CD4-positive, alpha-beta T cell (primary cell): ENCODE results near the gene CGB8. TPM values are rescaled to one million over a fixed set of nuclear protein-coding genes. Genes with fewer than 3 reads are reported as not detected.

Experiments used
- ATAC-seq: fragments of 200-7000 bp; cut with Tn5 transposase; one replicate; pipeline ENCODE4 v1.10.0; 2022; ENCODE audit warnings: mild to moderate bottlenecking; ENCODE audit not compliant: poor library complexity
- CTCF ChIA-PET: fragments of 350-600 bp; sonication (Branson Sonifier 250); formaldehyde crosslinking; loops from one replicate; lab custom pipeline; 2021; ENCODE audit warnings: antibody characterized with exemption, inconsistent platforms; lab: Charles Lee
- POLR2A ChIA-PET: fragments of 350-600 bp; sonication (Branson Sonifier 250); formaldehyde crosslinking; loops from one replicate; lab custom pipeline; 2021; ENCODE audit warnings: antibody characterized with exemption, inconsistent platforms; lab: Charles Lee
- DNase-seq, 14 experiments: peaks; one replicate each; pipeline ENCODE4 v3.0.0-alpha.2; 2013 to 2020; ENCODE audit warnings: mixed read lengths in 2 of 14
- H3K27ac ChIP-seq, 2 donors: one replicate each; pipeline versions ENCODE4 v1.5.1 to v1.7.0; 2013; ENCODE audit warnings: low read length in 2 of 2, low read depth in 1 of 2, mild to moderate bottlenecking in 1 of 2
- H3K27me3 ChIP-seq, 2 experiments: 1 replicate in 1 of 2; 2 replicates in 1 of 2; pipeline versions ENCODE4 v1.6.1 to v1.7.0; 2013; ENCODE audit warnings: low read length in 2 of 2, control low read depth in 1 of 2, mild to moderate bottlenecking in 1 of 2, moderate library complexity in 1 of 2; ENCODE audit not compliant: insufficient read depth in 2 of 2, control insufficient read depth in 1 of 2
- H3K36me3 ChIP-seq: one replicate; pipeline ENCODE4 v1.6.1; 2013; ENCODE audit warnings: low read length, control low read depth; ENCODE audit not compliant: insufficient read depth
- H3K4me1 ChIP-seq: one replicate; pipeline ENCODE4 v1.6.1; 2013; ENCODE audit warnings: low read length, control low read depth; ENCODE audit not compliant: insufficient read depth
- H3K4me3 ChIP-seq: one replicate; pipeline ENCODE4 v1.5.1; 2013; ENCODE audit warnings: mild to moderate bottlenecking, low read length, moderate library complexity
- H3K9me3 ChIP-seq, 2 experiments: 1 replicate in 1 of 2; 2 replicates in 1 of 2; pipeline versions ENCODE4 v1.6.1 to v1.7.0; 2013; ENCODE audit warnings: low read length in 2 of 2, mild to moderate bottlenecking in 2 of 2, control low read depth in 1 of 2, moderate library complexity in 1 of 2; ENCODE audit not compliant: control insufficient read depth in 1 of 2, insufficient read depth in 1 of 2
- H3K27ac Mint-ChIP-seq: one replicate; pipeline ENCODE4 v1.8.0; 2020; ENCODE audit warnings: mixed read lengths
- H3K27me3 Mint-ChIP-seq: one replicate; pipeline ENCODE4 v1.8.0; 2021; ENCODE audit warnings: mixed read lengths
- H3K36me3 Mint-ChIP-seq: one replicate; pipeline ENCODE4 v1.8.0; 2021; ENCODE audit warnings: low read depth, mixed read lengths
- H3K4me1 Mint-ChIP-seq: one replicate; pipeline ENCODE4 v1.8.0; 2021; ENCODE audit warnings: low read depth, mixed read lengths
- H3K4me3 Mint-ChIP-seq: one replicate; pipeline ENCODE4 v1.8.0; 2020; ENCODE audit warnings: mild to moderate bottlenecking, mixed read lengths
- H3K9me3 Mint-ChIP-seq: one replicate; pipeline ENCODE4 v1.8.0; 2020; ENCODE audit warnings: mixed read lengths
- intact Hi-C, 2 experiments: fragments of 100-400 bp; cut with DNase I in 1 of 2; cut with micrococcal nuclease in 1 of 2; formaldehyde crosslinking; loops; one replicate each; pipeline versions ENCODE4 v1.15.1 to v1.9.0; 2023 to 2025; cut with DNase I, micrococcal nuclease
- microRNA-seq: library from miRNA; unstranded; fragments of <30 nt; microRNA quantifications from one replicate; pipeline ENCODE4 v1.2.0, GENCODE V29; 2021; ENCODE audit warnings: borderline microRNAs expressed, borderline replicate concordance
- total RNA-seq, 174 experiments: library from RNA in 2 of 174; stranded (reverse) in 2 of 174; gene quantifications; one replicate each; pipeline ENCODE4 v1.2.3 and lab custom pipeline; 2021 to 2026
- TF ChIP-seq, protein P1 (sequence below): fragments of 200-600 bp; IDR thresholded peaks from one replicate; pipeline ENCODE4 v1.8.0; 2022; ENCODE audit warnings: antibody characterized with exemption, mild to moderate bottlenecking

CGB8 gene
- total RNA-seq, 2 experiments from 2014 or later, result not detected

DNA sequence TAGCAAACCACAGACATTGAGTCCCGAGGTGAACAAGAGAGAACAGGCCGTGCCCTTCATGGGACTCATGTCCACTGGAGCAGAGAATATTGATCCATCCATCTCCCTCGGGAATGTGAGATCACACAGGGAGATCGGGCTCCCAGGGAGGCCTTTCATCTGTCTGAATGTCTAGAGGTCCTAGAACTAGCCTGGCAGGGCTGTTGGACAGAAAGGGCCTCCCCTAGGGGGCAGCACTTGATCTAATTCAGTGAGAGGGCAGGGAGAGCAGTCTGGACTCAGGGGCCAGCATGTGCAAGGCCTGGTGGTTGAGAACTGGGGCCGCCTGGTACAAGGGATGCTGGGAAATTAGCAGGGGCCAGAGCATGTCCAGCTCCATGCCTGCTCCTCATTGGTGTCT is 50.9 kb downstream of the CGB8 start:
- POLR2A ChIA-PET, result no interaction called here
- Histone ChIP-seq H3K4me3 (no peak overlapping the region), H3K36me3 (peaks cover 2% of the 10 kb centered on the region), H3K27ac (no peak overlapping the region), H3K4me1 (peaks cover 23% of the 10 kb centered on the region), H3K27me3 (no peaks in the 10 kb centered on the region), H3K9me3 (no peaks in the 10 kb centered on the region)
- Mint-ChIP-seq H3K27me3 (no peaks in the 10 kb centered on the region), H3K27ac (no peak overlapping the region), H3K4me3 (no peak overlapping the region), H3K4me1 (peaks cover 35% of the 10 kb centered on the region), H3K9me3 (no peaks in the 10 kb centered on the region), H3K36me3 (peaks cover 18% of the 10 kb centered on the region)
- intact Hi-C loops, result loop anchor here in 1 of 2 experiments (5.0 to 10.0 kb wide), 4 partner anchors 84 to 633 kb away; partner anchors contain the start of genes SLC17A7, SYNGR4 and TMEM143
- DNase-seq, result peak in 12 of 14 experiments; percentile 22 to 66 (median 42)
- TF ChIP-seq, protein P1, sequence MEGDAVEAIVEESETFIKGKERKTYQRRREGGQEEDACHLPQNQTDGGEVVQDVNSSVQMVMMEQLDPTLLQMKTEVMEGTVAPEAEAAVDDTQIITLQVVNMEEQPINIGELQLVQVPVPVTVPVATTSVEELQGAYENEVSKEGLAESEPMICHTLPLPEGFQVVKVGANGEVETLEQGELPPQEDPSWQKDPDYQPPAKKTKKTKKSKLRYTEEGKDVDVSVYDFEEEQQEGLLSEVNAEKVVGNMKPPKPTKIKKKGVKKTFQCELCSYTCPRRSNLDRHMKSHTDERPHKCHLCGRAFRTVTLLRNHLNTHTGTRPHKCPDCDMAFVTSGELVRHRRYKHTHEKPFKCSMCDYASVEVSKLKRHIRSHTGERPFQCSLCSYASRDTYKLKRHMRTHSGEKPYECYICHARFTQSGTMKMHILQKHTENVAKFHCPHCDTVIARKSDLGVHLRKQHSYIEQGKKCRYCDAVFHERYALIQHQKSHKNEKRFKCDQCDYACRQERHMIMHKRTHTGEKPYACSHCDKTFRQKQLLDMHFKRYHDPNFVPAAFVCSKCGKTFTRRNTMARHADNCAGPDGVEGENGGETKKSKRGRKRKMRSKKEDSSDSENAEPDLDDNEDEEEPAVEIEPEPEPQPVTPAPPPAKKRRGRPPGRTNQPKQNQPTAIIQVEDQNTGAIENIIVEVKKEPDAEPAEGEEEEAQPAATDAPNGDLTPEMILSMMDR, result peak; percentile 33
- CTCF ChIA-PET, result interaction anchor here (1.6 kb wide), 1 partner anchor 109 kb away, joined by 5 read pairs; no protein-coding TSS in a partner anchor
- ATAC-seq, result no peak

Small RNAs within 50 kb of the gene (microRNA-seq; reads per million reads assigned to microRNA genes)
- not detected for gene MIR6798

Other genes with a start within 250 kb of the CGB8 start
- 10 to 100 TPM; 10.5 to 11.0 TPM for gene BCAT2, start 238.1 kb downstream of the CGB8 start, total RNA-seq
- gene HSD17B14, start 212.6 kb downstream of the CGB8 start, total RNA-seq, result 1 to 10 TPM in 1 of 2 experiments, under 1 TPM in 1; 0.93 to 1.3 TPM
- 1 to 10 TPM; 1.4 to 2.7 TPM for gene PLEKHA4, start 180.5 kb downstream of the CGB8 start, total RNA-seq
- gene PPP1R15A, start 176.7 kb downstream of the CGB8 start, total RNA-seq, result 100 to 1,000 TPM; 569 to 584 TPM
- gene TULP2, start 150.4 kb downstream of the CGB8 start, total RNA-seq, result not detected
- gene NUCB1, start 148.8 kb downstream of the CGB8 start, total RNA-seq, result 10 to 100 TPM; 73.7 to 77.0 TPM
- 1 to 10 TPM; 1.1 to 1.8 TPM for gene DHDH, start 115.4 kb downstream of the CGB8 start, total RNA-seq
- 10 to 100 TPM; 52.9 to 60.4 TPM for gene BAX, start 94.2 kb downstream of the CGB8 start, total RNA-seq
- gene FTL, start 83.8 kb downstream of the CGB8 start, total RNA-seq, result 100 to 1,000 TPM; 616 to 627 TPM
- gene GYS1, start 55.8 kb downstream of the CGB8 start, total RNA-seq, result 10 to 100 TPM; 13.2 to 14.1 TPM
- gene RUVBL2, start 55.2 kb downstream of the CGB8 start, total RNA-seq, result 10 to 100 TPM; 10.7 to 12.3 TPM
- gene LHB, start 32.0 kb downstream of the CGB8 start, total RNA-seq, result not detected
- not detected for gene CGB3, start 24.8 kb downstream of the CGB8 start, total RNA-seq
- not detected for gene CGB2, start 17.2 kb downstream of the CGB8 start, total RNA-seq
- not detected for gene CGB1, start 12.2 kb downstream of the CGB8 start, total RNA-seq
- gene CGB5, start 5.3 kb downstream of the CGB8 start, total RNA-seq, result not detected
- not detected for gene CGB7, start 8.6 kb upstream of the CGB8 start, total RNA-seq
- not detected for gene NTF4, start 15.7 kb upstream of the CGB8 start, total RNA-seq
- gene KCNA7, start 23.6 kb upstream of the CGB8 start, total RNA-seq, result not detected
- gene SNRNP70, start 36.3 kb upstream of the CGB8 start, total RNA-seq, result 100 to 1,000 TPM; 375 to 397 TPM
- 1 to 10 TPM; 6.4 to 6.6 TPM for gene LIN7B, start 65.3 kb upstream of the CGB8 start, total RNA-seq
- gene C19orf73, start 70.0 kb upstream of the CGB8 start, total RNA-seq, result 1 to 10 TPM; 1.5 to 2.3 TPM
- gene PPFIA3, start 70.4 kb upstream of the CGB8 start, total RNA-seq, result 1 to 10 TPM; 2.0 to 2.8 TPM
- gene HRC, start 106.3 kb upstream of the CGB8 start, total RNA-seq, result not detected
- not detected for gene TRPM4, start 108.7 kb upstream of the CGB8 start, total RNA-seq